Loucy (cell line): Measurements from ENCODE around the gene NKAIN2.

Source experiments
- CTCF ChIP-seq: fragments of 200-600 bp; sonication (generic); conservative IDR thresholded peaks from 2 replicates; pipeline ENCODE4 v1.5.1; 2014; ENCODE audit warnings: mild to moderate bottlenecking, antibody characterized with exemption, low read length
- EZH2phosphoT487 ChIP-seq: fragments of 200-600 bp; IDR thresholded peaks from 2 replicates; pipeline ENCODE4 v1.6.1; 2018; ENCODE audit warnings: antibody characterized with exemption, mild to moderate bottlenecking, moderate library complexity, borderline replicate concordance

DNA sequence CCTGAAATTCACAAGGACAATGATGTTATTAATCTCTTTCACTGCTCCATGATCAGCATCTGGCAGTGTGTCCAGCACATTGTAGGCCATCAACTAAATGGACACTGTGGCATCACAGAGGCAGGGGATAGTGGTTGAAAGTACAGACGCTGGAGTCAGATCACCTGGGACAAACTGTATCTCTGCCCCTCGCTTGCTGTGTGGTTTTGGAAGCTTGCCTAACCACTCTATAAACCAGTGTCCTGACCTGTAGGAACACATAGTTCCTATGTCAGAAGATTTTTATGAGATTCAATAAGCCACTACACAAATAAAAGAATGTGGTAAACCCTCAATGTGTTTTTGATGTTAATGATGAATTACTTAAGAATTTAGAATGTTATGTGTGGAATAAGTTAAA, 939.3 kb downstream of the NKAIN2 start:
- TF ChIP-seq CTCF, result no peak
- no peak for TF ChIP-seq EZH2phosphoT487
